Subcutaneous abdominal adipose tissue (tissue), 5 donors: Measurements from ENCODE around the gene SPEM1.

Source experiments
- H3K27ac ChIP-seq: one replicate; pipeline ENCODE4 v1.7.0; 2013; ENCODE audit warnings: low read depth, mild to moderate bottlenecking, inconsistent platforms, low read length, moderate library complexity
- H3K27me3 ChIP-seq, 5 donors: one replicate each; pipeline ENCODE4 v1.7.0; 2013; ENCODE audit warnings: low read length in 5 of 5, inconsistent platforms in 1 of 5; ENCODE audit not compliant: control insufficient read depth in 5 of 5, insufficient read depth in 4 of 5
- H3K36me3 ChIP-seq, 5 donors: one replicate each; pipeline ENCODE4 v1.7.0; 2013; ENCODE audit warnings: low read length in 5 of 5; ENCODE audit not compliant: control insufficient read depth in 5 of 5, insufficient read depth in 5 of 5
- H3K4me1 ChIP-seq, 5 donors: one replicate each; pipeline ENCODE4 v1.7.0; 2013; ENCODE audit warnings: low read length in 5 of 5, mild to moderate bottlenecking in 3 of 5, moderate library complexity in 1 of 5; ENCODE audit not compliant: control insufficient read depth in 5 of 5, insufficient read depth in 5 of 5
- H3K4me3 ChIP-seq, 5 donors: one replicate each; pipeline ENCODE4 v1.7.0; 2013; ENCODE audit warnings: low read length in 5 of 5, low read depth in 1 of 5
- H3K9ac ChIP-seq, 5 donors: one replicate each; pipeline ENCODE4 v1.7.0; 2013; ENCODE audit warnings: low read length in 5 of 5, mild to moderate bottlenecking in 4 of 5, moderate library complexity in 3 of 5
- H3K9me3 ChIP-seq, 5 donors: one replicate each; pipeline ENCODE4 v1.7.0; 2013; ENCODE audit warnings: low read length in 5 of 5; ENCODE audit not compliant: control insufficient read depth in 5 of 5
- donor health status: healthy.
- donor health status: healthy.
- donor health status: healthy.
- donor health status: healthy.
- donor health status: healthy.

Gene SPEM1

DNA sequence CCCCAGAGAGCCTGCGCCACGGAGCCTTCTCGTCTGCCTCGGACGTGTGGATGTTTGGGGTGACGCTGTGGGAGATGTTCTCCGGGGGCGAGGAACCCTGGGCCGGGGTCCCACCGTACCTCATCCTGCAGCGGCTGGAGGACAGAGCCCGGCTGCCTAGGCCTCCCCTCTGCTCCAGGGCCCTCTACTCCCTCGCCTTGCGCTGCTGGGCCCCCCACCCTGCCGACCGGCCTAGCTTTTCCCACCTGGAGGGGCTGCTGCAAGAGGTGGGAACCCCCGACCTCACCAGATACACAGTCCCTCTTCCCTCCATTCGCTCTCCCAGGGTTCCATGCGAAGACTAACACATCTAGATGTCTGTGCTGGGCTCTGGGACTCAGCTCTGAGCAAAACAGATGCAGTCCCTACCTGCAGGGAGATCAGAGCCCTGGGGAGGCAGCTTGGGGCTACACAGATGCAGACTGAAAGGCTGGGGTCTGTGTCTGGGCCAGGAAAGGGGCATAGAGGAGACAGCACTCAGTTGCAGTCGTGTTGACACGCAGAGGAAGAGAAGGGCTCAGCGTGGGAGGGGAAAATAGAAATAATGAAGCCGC lies 35.5 kb upstream of the SPEM1 start:
- Histone ChIP-seq H3K36me3 (peaks cover 0 to 22% (median 18%) of the 10 kb centered on the region in 5 donors), H3K4me3 (peak overlapping the region in 3 of 5 donors; percentile 49 to 65 (median 51)), H3K27me3 (peaks cover 17 to 36% (median 24%) of the 10 kb centered on the region in 5 donors), H3K4me1 (peaks cover 4 to 35% (median 30%) of the 10 kb centered on the region in 5 donors), H3K27ac (no peak overlapping the region), H3K9ac (peak overlapping the region in 2 of 5 donors; percentile 24 to 30), H3K9me3 (no peaks in the 10 kb centered on the region)

DNA sequence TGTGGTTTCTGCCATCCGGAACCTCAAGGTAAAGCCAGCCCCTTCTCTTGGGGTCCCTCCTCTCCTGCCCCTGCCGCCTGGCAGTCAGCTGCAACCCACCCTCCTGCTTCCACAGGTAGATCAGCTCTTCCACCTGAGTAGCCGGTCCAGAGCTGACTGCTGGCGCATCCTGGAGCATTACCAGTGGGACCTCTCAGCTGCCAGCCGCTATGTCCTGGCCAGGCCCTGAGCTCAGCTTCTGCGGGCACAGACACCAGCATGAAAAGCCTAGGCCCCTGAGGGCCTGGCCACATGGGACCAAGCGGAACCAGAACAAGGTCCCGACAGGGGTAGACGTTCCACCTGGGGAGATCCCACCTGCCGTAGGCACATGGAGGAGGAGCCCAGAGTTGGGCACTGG lies 31.3 kb upstream of the SPEM1 start:
- H3K9me3 ChIP-seq, result no peaks in the 10 kb centered on the region
- peaks cover 0 to 6% (median 0%) of the 10 kb centered on the region in 5 donors for H3K27me3 ChIP-seq
- H3K27ac ChIP-seq, result no peak overlapping the region
- no peak overlapping the region for H3K9ac ChIP-seq
- no peak overlapping the region for H3K4me3 ChIP-seq
- H3K36me3 ChIP-seq, result peaks cover 0 to 46% (median 38%) of the 10 kb centered on the region in 5 donors
- peaks cover 0 to 29% (median 14%) of the 10 kb centered on the region in 5 donors for H3K4me1 ChIP-seq

- Histone ChIP-seq H3K27ac (no peak overlapping the region), H3K27me3 (no peaks in the 10 kb centered on the region), H3K36me3 (peaks cover 0 to 46% (median 38%) of the 10 kb centered on the region in 5 donors), H3K9ac (no peak overlapping the region), H3K4me3 (no peak overlapping the region), H3K4me1 (peaks cover 0 to 32% (median 18%) of the 10 kb centered on the region in 5 donors), H3K9me3 (no peaks in the 10 kb centered on the region)
These were observed 29.9 kb upstream of the SPEM1 start for GRCh38 chr17:7389924-7390910.

GRCh38 chr17:7391307-7391706 lies 28.8 kb upstream of the SPEM1 start:
- H3K27me3 ChIP-seq, result no peaks in the 10 kb centered on the region
- no peaks in the 10 kb centered on the region for H3K9me3 ChIP-seq
- no peak overlapping the region for H3K4me3 ChIP-seq
- no peak overlapping the region for H3K9ac ChIP-seq
- H3K36me3 ChIP-seq, result peaks cover 0 to 46% (median 38%) of the 10 kb centered on the region in 5 donors
- peaks cover 0 to 33% (median 18%) of the 10 kb centered on the region in 5 donors for H3K4me1 ChIP-seq
- no peak overlapping the region for H3K27ac ChIP-seq

DNA sequence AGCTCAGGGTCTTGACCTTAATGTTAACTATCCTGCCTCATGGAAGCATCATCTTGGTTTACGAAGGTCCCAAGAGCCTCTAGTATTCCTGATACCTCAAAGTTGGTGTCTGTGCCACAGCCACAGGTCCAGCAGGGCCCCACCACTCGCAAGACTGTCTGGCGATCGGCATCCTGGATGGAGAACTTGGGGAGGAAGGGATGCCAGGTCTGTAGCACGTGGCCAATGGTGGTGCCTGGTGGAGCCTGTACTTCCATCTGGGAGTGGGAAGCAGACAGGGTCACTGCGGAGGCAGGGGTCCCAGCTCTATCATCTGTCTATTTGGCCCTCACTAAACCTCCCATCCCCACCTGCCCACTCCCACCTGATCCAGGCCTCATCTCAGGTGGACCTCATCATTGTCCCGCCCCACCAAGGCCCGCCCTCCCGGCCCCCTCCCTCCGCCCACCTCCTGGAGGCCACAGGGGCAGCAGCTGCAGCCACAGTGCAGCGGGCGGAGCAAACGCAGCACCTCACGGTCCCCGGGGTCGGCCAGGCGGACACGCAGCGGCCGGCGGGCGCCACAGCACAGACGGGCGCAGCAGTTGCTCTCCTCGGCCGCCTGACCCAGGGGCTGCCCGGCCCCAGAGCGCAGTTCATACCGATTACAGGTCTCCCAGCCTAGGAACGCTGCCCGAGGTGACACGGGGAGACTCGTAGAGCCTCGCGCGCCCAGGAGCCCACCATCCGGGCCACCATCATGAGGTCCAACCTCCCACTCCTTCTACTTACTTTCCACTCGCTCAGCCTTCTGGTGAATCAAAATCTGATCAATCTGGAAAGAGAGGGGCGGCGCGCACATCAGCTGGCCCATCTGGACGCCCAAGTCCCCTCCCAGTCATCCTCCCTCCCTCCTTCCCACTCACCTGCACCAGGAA lies 27.2 kb upstream of the SPEM1 start:
- Histone ChIP-seq H3K27me3 (no peaks in the 10 kb centered on the region), H3K27ac (no peak overlapping the region), H3K9me3 (no peaks in the 10 kb centered on the region), H3K4me1 (peaks cover 0 to 33% (median 18%) of the 10 kb centered on the region in 5 donors), H3K4me3 (peak overlapping the region in 4 of 5 donors; percentile 72 to 80 (median 74)), H3K36me3 (peaks cover 0 to 43% (median 32%) of the 10 kb centered on the region in 5 donors), H3K9ac (peak overlapping the region in 3 of 5 donors; percentile 80 to 82 (median 82))

- Histone ChIP-seq H3K27ac (peak overlapping the region; percentile 77), H3K9me3 (no peaks in the 10 kb centered on the region), H3K36me3 (peaks cover 0 to 34% (median 26%) of the 10 kb centered on the region in 5 donors), H3K4me3 (peak overlapping the region; percentile 64 to 80 (median 73)), H3K27me3 (no peaks in the 10 kb centered on the region), H3K9ac (peak overlapping the region in 4 of 5 donors; percentile 70 to 82 (median 81)), H3K4me1 (peaks cover 0 to 33% (median 18%) of the 10 kb centered on the region in 5 donors)
These were observed 26.3 kb upstream of the SPEM1 start for GRCh38 chr17:7393613-7394451.

GRCh38 chr17:7394452-7395191 lies 25.5 kb upstream of the SPEM1 start, which contains the start of gene PLSCR3:
TSS of gene PLSCR3 (minus strand) at chr17:7394525. CDS start at chr17:7394110, 415 bp downstream.
- peaks cover 0 to 33% (median 18%) of the 10 kb centered on the region in 5 donors for H3K4me1 ChIP-seq
- peak within 1 kb of the TSS; percentile 77 for H3K27ac ChIP-seq
- H3K27me3 ChIP-seq, result no peaks in the 10 kb centered on the region
- no peaks in the 10 kb centered on the region for H3K9me3 ChIP-seq
- H3K4me3 ChIP-seq, result peak within 1 kb of the TSS; percentile 69 to 80 (median 73)
- peaks cover 0 to 27% (median 19%) of the 10 kb centered on the region in 5 donors for H3K36me3 ChIP-seq
- H3K9ac ChIP-seq, result peak within 1 kb of the TSS in 4 of 5 donors; percentile 70 to 87 (median 82)

- H3K4me1 ChIP-seq, result peaks cover 0 to 24% (median 18%) of the 10 kb centered on the region in 5 donors
- H3K4me3 ChIP-seq, result no peak overlapping the region
- H3K9ac ChIP-seq, result no peak overlapping the region
- peaks cover 0 to 11% (median 8%) of the 10 kb centered on the region in 5 donors for H3K36me3 ChIP-seq
- no peaks in the 10 kb centered on the region for H3K9me3 ChIP-seq
- H3K27me3 ChIP-seq, result no peaks in the 10 kb centered on the region
- no peak overlapping the region for H3K27ac ChIP-seq
These were observed 24.0 kb upstream of the SPEM1 start for GRCh38 chr17:7396147-7396546.
